ENCODE measurements around the gene AKR1B15.

AKR1B15 gene

DNA sequence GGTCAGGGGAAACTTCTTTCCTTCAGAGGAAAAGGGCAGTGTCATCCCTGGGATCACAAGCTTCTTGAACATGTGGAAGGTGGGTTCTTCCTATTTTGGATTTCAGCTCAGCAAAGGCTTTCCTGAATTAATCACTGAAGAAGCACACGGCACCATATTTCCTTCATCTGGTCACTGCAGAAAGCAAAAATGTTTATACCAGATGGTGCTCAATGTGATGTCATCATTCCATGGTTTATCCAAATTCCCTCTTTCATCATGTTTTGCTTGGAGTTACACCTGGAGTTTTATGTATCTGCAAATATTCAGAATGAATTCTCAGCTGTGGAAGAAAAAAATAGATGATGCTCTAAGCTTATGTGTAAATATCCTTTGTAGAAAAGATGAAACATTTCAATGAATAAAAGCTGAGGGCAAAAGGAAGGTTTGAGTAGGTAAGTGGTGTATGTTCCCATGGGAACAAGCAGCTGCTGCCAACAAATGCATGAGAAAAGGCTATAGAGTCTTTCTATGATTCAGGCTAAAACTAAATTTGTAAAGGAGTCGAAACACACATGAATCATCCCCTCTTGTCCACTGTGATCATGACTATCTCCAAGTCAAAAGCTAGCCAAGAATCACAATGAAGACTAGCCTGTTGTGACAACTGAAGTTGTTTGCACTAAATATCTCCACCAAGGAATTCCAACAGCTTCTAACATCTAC is 70.9 kb downstream of the AKR1B15 start:
- no peak for DNase-seq

GRCh38 chr7:134622303-134622995 is 73.5 kb downstream of the AKR1B15 start:
- no peak for DNase-seq

GRCh38 chr7:134623193-134623592 is 74.3 kb downstream of the AKR1B15 start:
- DNase-seq: no peak

GRCh38 chr7:134625550-134625949 is 76.6 kb downstream of the AKR1B15 start:
- DNase-seq: no peak

- DNase-seq: no peak
These were observed 78.3 kb downstream of the AKR1B15 start for GRCh38 chr7:134627109-134627774.

DNA sequence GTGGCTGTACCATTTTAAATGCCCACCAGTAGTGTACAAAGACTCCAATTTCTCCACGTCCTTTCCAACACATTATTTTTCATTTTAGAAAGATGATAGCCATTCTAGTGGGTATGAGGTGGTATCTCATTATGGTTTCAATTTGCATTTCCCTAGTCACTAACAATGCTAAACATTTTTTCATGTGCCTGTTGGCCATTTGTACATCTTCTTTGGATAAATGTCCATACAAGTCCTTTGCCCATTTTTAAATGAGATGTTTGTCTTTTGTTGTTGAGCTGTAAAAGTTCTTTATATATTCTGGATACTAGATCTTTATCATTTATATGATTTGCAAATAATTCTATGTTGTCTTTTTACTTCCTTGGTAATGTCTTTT is 78.9 kb downstream of the AKR1B15 start:
- DNase-seq: no peak

DNA sequence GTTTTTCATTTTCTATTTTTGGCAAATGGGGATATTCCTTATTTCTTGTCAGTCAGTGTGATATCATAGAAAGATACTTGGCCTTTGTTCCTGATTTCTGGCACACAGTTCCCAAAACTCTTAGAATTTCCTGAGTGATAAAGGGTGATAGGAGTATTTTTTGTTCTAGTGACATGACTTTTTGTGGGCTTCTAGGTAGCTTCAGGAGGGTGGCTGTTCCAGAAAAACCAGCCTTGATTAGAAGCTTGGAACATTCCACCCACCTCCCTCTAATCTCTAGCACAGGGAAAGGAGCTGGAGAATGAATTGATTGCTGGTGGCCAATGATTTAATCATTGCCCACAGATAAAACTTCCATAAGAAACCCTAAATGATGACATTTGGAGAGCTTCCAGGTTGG is 80.5 kb downstream of the AKR1B15 start:
- DNase-seq: no peak

Data from NCI-H1105 treated with DMSO at 0.1 percent for 48 hours (cell line).